C4-2B (cell line): ENCODE measurements around the gene LLPH.

Experiments
- ZFX ChIP-seq: fragments of 450-650 bp; IDR thresholded peaks from 2 replicates; pipeline ENCODE4 v1.6.1; 2017
- TF ChIP-seq, protein P1 (sequence below): fragments of 450-650 bp; conservative IDR thresholded peaks from 2 replicates; pipeline ENCODE4 v1.5.1; 2017; ENCODE audit warnings: mild to moderate bottlenecking

DNA sequence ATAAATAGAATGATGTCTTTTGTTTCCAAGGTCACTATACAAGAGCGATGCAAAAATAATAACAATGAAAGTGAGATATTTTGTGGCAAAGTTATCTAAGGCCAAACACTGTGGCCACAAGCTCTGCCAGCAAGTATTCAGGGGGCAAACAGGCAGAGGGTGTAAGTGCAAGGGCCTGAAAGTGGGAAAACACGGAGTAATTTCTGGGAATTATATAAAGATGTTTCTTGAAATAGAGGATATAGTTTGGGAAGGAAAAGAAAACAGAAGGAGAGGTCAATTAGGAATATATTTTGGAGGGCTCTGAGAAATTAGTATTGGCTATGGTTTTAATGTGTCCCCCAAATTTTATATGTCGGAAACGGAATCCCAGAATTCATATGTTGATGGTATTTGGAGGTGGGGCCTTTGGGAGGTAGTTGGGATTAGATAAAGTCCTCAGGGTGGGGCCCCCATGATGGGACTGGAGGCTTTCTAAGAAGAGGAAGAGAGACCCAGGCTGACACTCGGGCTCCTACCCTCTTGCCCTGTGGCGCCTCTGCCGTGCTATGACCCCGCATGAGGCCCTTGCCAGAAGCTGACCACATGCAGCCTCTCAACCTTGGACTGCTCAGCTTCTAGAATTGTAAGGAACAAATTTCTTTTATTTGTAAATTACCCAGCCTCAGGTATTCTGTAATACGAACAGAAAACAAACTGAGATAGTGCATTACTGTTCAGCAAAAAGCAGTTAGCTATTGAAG is 60.0 kb downstream of the LLPH start:
- TF ChIP-seq, protein P1, sequence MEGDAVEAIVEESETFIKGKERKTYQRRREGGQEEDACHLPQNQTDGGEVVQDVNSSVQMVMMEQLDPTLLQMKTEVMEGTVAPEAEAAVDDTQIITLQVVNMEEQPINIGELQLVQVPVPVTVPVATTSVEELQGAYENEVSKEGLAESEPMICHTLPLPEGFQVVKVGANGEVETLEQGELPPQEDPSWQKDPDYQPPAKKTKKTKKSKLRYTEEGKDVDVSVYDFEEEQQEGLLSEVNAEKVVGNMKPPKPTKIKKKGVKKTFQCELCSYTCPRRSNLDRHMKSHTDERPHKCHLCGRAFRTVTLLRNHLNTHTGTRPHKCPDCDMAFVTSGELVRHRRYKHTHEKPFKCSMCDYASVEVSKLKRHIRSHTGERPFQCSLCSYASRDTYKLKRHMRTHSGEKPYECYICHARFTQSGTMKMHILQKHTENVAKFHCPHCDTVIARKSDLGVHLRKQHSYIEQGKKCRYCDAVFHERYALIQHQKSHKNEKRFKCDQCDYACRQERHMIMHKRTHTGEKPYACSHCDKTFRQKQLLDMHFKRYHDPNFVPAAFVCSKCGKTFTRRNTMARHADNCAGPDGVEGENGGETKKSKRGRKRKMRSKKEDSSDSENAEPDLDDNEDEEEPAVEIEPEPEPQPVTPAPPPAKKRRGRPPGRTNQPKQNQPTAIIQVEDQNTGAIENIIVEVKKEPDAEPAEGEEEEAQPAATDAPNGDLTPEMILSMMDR = no peak
- TF ChIP-seq ZFX = no peak
